HEK293 (cell line): ENCODE results near the gene VSIG1.

Experiments
- CTCF ChIA-PET: fragments of 350-600 bp; formaldehyde crosslinking; extraction: SDS; loops from one replicate; lab custom pipeline; 2021; ENCODE audit warnings: antibody characterized with exemption; lab: Yijun Ruan, JAX
- POLR2A ChIA-PET: fragments of 300-600 bp; formaldehyde crosslinking; extraction: SDS; loops from one replicate; lab custom pipeline; 2020; ENCODE audit warnings: antibody characterized with exemption, inconsistent platforms; lab: Yijun Ruan, JAX
- H3K27ac ChIP-seq: fragments of 200-500 bp; sonication (Bioruptor generic); 2 replicates; pipeline ENCODE4 v1.5.1; 2014; ENCODE audit warnings: low read depth, low read length, control low read depth, inconsistent platforms; ENCODE audit errors: extremely low read depth
- H3K36me3 ChIP-seq, 2 experiments: fragments of 200-500 bp in 1 of 2; sonication (Bioruptor generic) in 1 of 2; 1 replicate in 1 of 2; 2 replicates in 1 of 2; pipeline ENCODE4 v1.5.1; 2014 to 2017; ENCODE audit warnings: inconsistent platforms in 2 of 2, low read length in 2 of 2; ENCODE audit not compliant: control insufficient read depth in 2 of 2, insufficient read depth in 1 of 2
- H3K4me1 ChIP-seq: fragments of 200-500 bp; sonication (Bioruptor generic); 2 replicates; pipeline ENCODE4 v1.5.1; 2014; ENCODE audit warnings: mild to moderate bottlenecking, low read length, inconsistent platforms; ENCODE audit not compliant: control insufficient read depth, insufficient read depth
- H3K4me3 ChIP-seq: 2 replicates; pipeline ENCODE4 v1.5.1; 2011; ENCODE audit warnings: low read depth, mild to moderate bottlenecking, control low read depth, low read length, moderate library complexity
- H3K9me3 ChIP-seq: fragments of 200-500 bp; sonication (Bioruptor generic); 2 replicates; pipeline ENCODE4 v1.5.1; 2014; ENCODE audit warnings: low read depth, low read length, inconsistent platforms; ENCODE audit not compliant: control insufficient read depth, insufficient read depth
- AEBP2 ChIP-seq: fragments of 450-650 bp; formaldehyde crosslinking; IDR thresholded peaks from 2 replicates; pipeline ENCODE4 v1.5.1; 2016; ENCODE audit warnings: missing biosample characterization, missing genetic modification characterization, borderline replicate concordance
- FEZF1 ChIP-seq: fragments of 450-650 bp; formaldehyde crosslinking; IDR thresholded peaks from 2 replicates; pipeline ENCODE4 v1.5.1; 2016; ENCODE audit warnings: missing biosample characterization, missing genetic modification characterization
- PRDM2 ChIP-seq: fragments of 450-650 bp; formaldehyde crosslinking; IDR thresholded peaks from 2 replicates; pipeline ENCODE4 v1.5.1; 2016; ENCODE audit warnings: missing biosample characterization, missing genetic modification characterization, borderline replicate concordance
- PRDM6 ChIP-seq: fragments of 450-650 bp; formaldehyde crosslinking; IDR thresholded peaks from 2 replicates; pipeline ENCODE4 v1.5.1; 2017; ENCODE audit warnings: missing biosample characterization, missing genetic modification characterization
- SCRT1 ChIP-seq: fragments of 450-650 bp; formaldehyde crosslinking; IDR thresholded peaks from 2 replicates; pipeline ENCODE4 v1.5.1; 2016; ENCODE audit warnings: missing biosample characterization, missing genetic modification characterization, borderline replicate concordance
- TCF7L2 ChIP-seq: IDR thresholded peaks from 2 replicates; pipeline ENCODE4 v1.6.1; 2011; ENCODE audit warnings: low read depth, mild to moderate bottlenecking, inconsistent platforms, low read length, moderate library complexity, borderline replicate concordance
- TRIM28 ChIP-seq: IDR thresholded peaks from 2 replicates; pipeline ENCODE4 v1.6.1; 2011; ENCODE audit warnings: low read length, control low read depth, borderline replicate concordance
- WT1 ChIP-seq: fragments of 450-650 bp; formaldehyde crosslinking; IDR thresholded peaks from 2 replicates; pipeline ENCODE4 v1.5.1; 2016; ENCODE audit warnings: missing biosample characterization, missing genetic modification characterization
- ZBTB49 ChIP-seq: fragments of 450-650 bp; formaldehyde crosslinking; IDR thresholded peaks from 2 replicates; pipeline ENCODE4 v1.5.1; 2016; ENCODE audit warnings: missing biosample characterization, missing genetic modification characterization, low read depth
- ZFP41 ChIP-seq: fragments of 450-650 bp; formaldehyde crosslinking; IDR thresholded peaks from 2 replicates; pipeline ENCODE4 v1.5.1; 2016; ENCODE audit warnings: missing biosample characterization, missing genetic modification characterization, borderline replicate concordance
- ZIC2 ChIP-seq: fragments of 450-650 bp; formaldehyde crosslinking; IDR thresholded peaks from 2 replicates; pipeline ENCODE4 v1.5.1; 2016; ENCODE audit warnings: missing biosample characterization, missing genetic modification characterization
- ZNF132 ChIP-seq: fragments of 450-650 bp; formaldehyde crosslinking; IDR thresholded peaks from 2 replicates; pipeline ENCODE4 v1.5.1; 2017; ENCODE audit warnings: missing biosample characterization, missing genetic modification characterization, borderline replicate concordance
- ZNF138 ChIP-seq: fragments of 450-650 bp; formaldehyde crosslinking; IDR thresholded peaks from 2 replicates; pipeline ENCODE4 v1.5.1; 2016; ENCODE audit warnings: missing biosample characterization, missing genetic modification characterization, borderline replicate concordance
- ZNF211 ChIP-seq: fragments of 450-650 bp; formaldehyde crosslinking; IDR thresholded peaks from 2 replicates; pipeline ENCODE4 v1.5.1; 2016; ENCODE audit warnings: low read depth, missing biosample characterization, missing genetic modification characterization
- ZNF302 ChIP-seq: fragments of 450-650 bp; formaldehyde crosslinking; IDR thresholded peaks from 2 replicates; pipeline ENCODE4 v1.5.1; 2016; ENCODE audit warnings: missing biosample characterization, missing genetic modification characterization, low read depth
- ZNF544 ChIP-seq: fragments of 450-650 bp; formaldehyde crosslinking; IDR thresholded peaks from 2 replicates; pipeline ENCODE4 v1.5.0; 2017; ENCODE audit warnings: missing biosample characterization, missing genetic modification characterization
- ZNF747 ChIP-seq: fragments of 450-650 bp; formaldehyde crosslinking; IDR thresholded peaks from 2 replicates; pipeline ENCODE4 v1.5.1; 2016; ENCODE audit warnings: missing biosample characterization, missing genetic modification characterization
- TF ChIP-seq, protein P1 (sequence below): fragments of 450-650 bp; formaldehyde crosslinking; IDR thresholded peaks from 2 replicates; pipeline ENCODE4 v1.5.1; 2017; ENCODE audit warnings: missing biosample characterization, missing genetic modification characterization
- TF ChIP-seq, protein P2 (sequence below): fragments of 450-650 bp; formaldehyde crosslinking; IDR thresholded peaks from 2 replicates; pipeline ENCODE4 v1.5.1; 2016; ENCODE audit warnings: missing biosample characterization, missing genetic modification characterization

The VSIG1 gene

GRCh38 chrX:108081110-108081509 lies 36.2 kb downstream of the VSIG1 start:
- Histone ChIP-seq H3K9me3 (no peaks in the 10 kb centered on the region), H3K4me3 (no peak overlapping the region), H3K4me1 (no peaks in the 10 kb centered on the region), H3K36me3 (peaks cover 3 to 14% of the 10 kb centered on the region in 2 experiments; a peak in 2 of 3 replicates), H3K27ac (no peak overlapping the region)
- no peak for TF ChIP-seq PRDM2 (tag by site-specific recombination)
- no peak for TF ChIP-seq ZNF132 (tag by site-specific recombination)
- peak; percentile 73; the same call in 1 of the 2 replicates for TF ChIP-seq TCF7L2
- TF ChIP-seq ZFP41 (tag by site-specific recombination) = no peak
- TF ChIP-seq ZNF211 = no peak
- no peak for TF ChIP-seq SCRT1 (tag by site-specific recombination)
- peak; percentile 40; the same call in 1 of the 2 replicates for TF ChIP-seq ZIC2 (tag by site-specific recombination)
- TF ChIP-seq ZBTB49 (tag by site-specific recombination) = no peak
- no peak for TF ChIP-seq TRIM28
- TF ChIP-seq, protein P1, sequence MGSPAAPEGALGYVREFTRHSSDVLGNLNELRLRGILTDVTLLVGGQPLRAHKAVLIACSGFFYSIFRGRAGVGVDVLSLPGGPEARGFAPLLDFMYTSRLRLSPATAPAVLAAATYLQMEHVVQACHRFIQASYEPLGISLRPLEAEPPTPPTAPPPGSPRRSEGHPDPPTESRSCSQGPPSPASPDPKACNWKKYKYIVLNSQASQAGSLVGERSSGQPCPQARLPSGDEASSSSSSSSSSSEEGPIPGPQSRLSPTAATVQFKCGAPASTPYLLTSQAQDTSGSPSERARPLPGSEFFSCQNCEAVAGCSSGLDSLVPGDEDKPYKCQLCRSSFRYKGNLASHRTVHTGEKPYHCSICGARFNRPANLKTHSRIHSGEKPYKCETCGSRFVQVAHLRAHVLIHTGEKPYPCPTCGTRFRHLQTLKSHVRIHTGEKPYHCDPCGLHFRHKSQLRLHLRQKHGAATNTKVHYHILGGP (tag by site-specific recombination) = peak; percentile 22; the same call in 1 of the 2 replicates
- no peak for TF ChIP-seq WT1 (tag by site-specific recombination)
- no peak for TF ChIP-seq ZNF747 (tag by site-specific recombination)
- no peak for TF ChIP-seq ZNF544
- TF ChIP-seq, protein P2, sequence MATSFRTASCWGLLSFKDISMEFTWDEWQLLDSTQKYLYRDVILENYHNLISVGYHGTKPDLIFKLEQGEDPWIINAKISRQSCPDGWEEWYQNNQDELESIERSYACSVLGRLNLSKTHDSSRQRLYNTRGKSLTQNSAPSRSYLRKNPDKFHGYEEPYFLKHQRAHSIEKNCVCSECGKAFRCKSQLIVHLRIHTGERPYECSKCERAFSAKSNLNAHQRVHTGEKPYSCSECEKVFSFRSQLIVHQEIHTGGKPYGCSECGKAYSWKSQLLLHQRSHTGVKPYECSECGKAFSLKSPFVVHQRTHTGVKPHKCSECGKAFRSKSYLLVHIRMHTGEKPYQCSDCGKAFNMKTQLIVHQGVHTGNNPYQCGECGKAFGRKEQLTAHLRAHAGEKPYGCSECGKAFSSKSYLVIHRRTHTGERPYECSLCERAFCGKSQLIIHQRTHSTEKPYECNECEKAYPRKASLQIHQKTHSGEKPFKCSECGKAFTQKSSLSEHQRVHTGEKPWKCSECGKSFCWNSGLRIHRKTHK (tag by site-specific recombination) = no peak
- TF ChIP-seq ZNF138 (tag by site-specific recombination) = no peak
- TF ChIP-seq PRDM6 (tag by site-specific recombination) = peak; percentile 49
- TF ChIP-seq AEBP2 (tag by site-specific recombination) = no peak
- no peak for TF ChIP-seq ZNF302
- TF ChIP-seq FEZF1 = peak; percentile 61
- CTCF ChIA-PET = interaction anchor here (0.7 kb wide), 1 partner anchor 188 kb away, joined by 4 read pairs; no protein-coding TSS in a partner anchor
- POLR2A ChIA-PET = interaction anchor here (1.2 kb wide), 1 partner anchor 10 kb away, joined by 5 read pairs; the partner anchor contains the start of genes ATG4A and PSMD10
